ENCODE results near the gene DPP6. TPM values are rescaled to one million over a fixed set of nuclear protein-coding genes. Genes with fewer than 3 reads are reported as not detected.
"Not testable (repeated sequence)": the region's sequence is repeated elsewhere in the genome, so short reads cannot be mapped to it uniquely, and the experiment has no call there.

DPP6 gene
- total RNA-seq, 1 experiment from 2014 or later = not detected

GRCh38 chr7:154146707-154147038 is 94.5 kb downstream of the DPP6 start:
- H3K4me3 ChIP-seq (ENCODE audit: low read depth in 2 of 2, low read length in 2 of 2); BruUV-seq (replicated peaks); POLR2A ChIA-PET; DNase-seq (ENCODE audit: low read depth, low spot score); H3K27ac ChIP-seq (ENCODE audit: low read length); CTCF ChIA-PET; in situ Hi-C loops (cut with HindIII; ENCODE audit: low pct_unique_long_range_greater_than_20kb, low sequenced_read_pairs); ATAC-seq; H3K9me3 ChIP-seq (ENCODE audit: control insufficient read depth, insufficient read depth, low read depth, low read length); H3K4me1 ChIP-seq (ENCODE audit: control insufficient read depth, insufficient read depth, low read length); H3K27me3 ChIP-seq (ENCODE audit: control insufficient read depth, insufficient read depth, low read length); intact Hi-C loops (cut with micrococcal nuclease; ENCODE audit: unreplicated experiment); H3K36me3 ChIP-seq (ENCODE audit: control insufficient read depth, insufficient read depth, low read length): not testable (repeated sequence)

- H3K27me3 ChIP-seq (ENCODE audit: control insufficient read depth, insufficient read depth, low read length); H3K27ac ChIP-seq (ENCODE audit: low read length); in situ Hi-C loops (cut with HindIII; ENCODE audit: low pct_unique_long_range_greater_than_20kb, low sequenced_read_pairs); intact Hi-C loops (cut with micrococcal nuclease; ENCODE audit: unreplicated experiment); BruUV-seq (replicated peaks); H3K4me1 ChIP-seq (ENCODE audit: control insufficient read depth, insufficient read depth, low read length); CTCF ChIA-PET; H3K4me3 ChIP-seq (ENCODE audit: low read depth in 2 of 2, low read length in 2 of 2); POLR2A ChIA-PET; H3K36me3 ChIP-seq (ENCODE audit: control insufficient read depth, insufficient read depth, low read length); H3K9me3 ChIP-seq (ENCODE audit: control insufficient read depth, insufficient read depth, low read depth, low read length); DNase-seq (ENCODE audit: low read depth, low spot score): not testable (repeated sequence)
- peak; percentile 69; the same call in 1 of the 2 replicates for ATAC-seq
These were observed 96.8 kb downstream of the DPP6 start for GRCh38 chr7:154148791-154149516.

GRCh38 chr7:154150656-154151055 is 98.5 kb downstream of the DPP6 start:
- POLR2A ChIA-PET; H3K27ac ChIP-seq (ENCODE audit: low read length); BruUV-seq (replicated peaks); CTCF ChIA-PET; H3K4me3 ChIP-seq (ENCODE audit: low read depth in 2 of 2, low read length in 2 of 2); in situ Hi-C loops (cut with HindIII; ENCODE audit: low pct_unique_long_range_greater_than_20kb, low sequenced_read_pairs); H3K9me3 ChIP-seq (ENCODE audit: control insufficient read depth, insufficient read depth, low read depth, low read length); DNase-seq (ENCODE audit: low read depth, low spot score); intact Hi-C loops (cut with micrococcal nuclease; ENCODE audit: unreplicated experiment); H3K4me1 ChIP-seq (ENCODE audit: control insufficient read depth, insufficient read depth, low read length); H3K27me3 ChIP-seq (ENCODE audit: control insufficient read depth, insufficient read depth, low read length); H3K36me3 ChIP-seq (ENCODE audit: control insufficient read depth, insufficient read depth, low read length); ATAC-seq: not testable (repeated sequence)

- H3K36me3 ChIP-seq (ENCODE audit: control insufficient read depth, insufficient read depth, low read length); H3K4me1 ChIP-seq (ENCODE audit: control insufficient read depth, insufficient read depth, low read length); H3K27me3 ChIP-seq (ENCODE audit: control insufficient read depth, insufficient read depth, low read length); CTCF ChIA-PET; BruUV-seq (replicated peaks); H3K27ac ChIP-seq (ENCODE audit: low read length); POLR2A ChIA-PET; H3K4me3 ChIP-seq (ENCODE audit: low read depth in 2 of 2, low read length in 2 of 2); ATAC-seq; H3K9me3 ChIP-seq (ENCODE audit: control insufficient read depth, insufficient read depth, low read depth, low read length); intact Hi-C loops (cut with micrococcal nuclease; ENCODE audit: unreplicated experiment); DNase-seq (ENCODE audit: low read depth, low spot score); in situ Hi-C loops (cut with HindIII; ENCODE audit: low pct_unique_long_range_greater_than_20kb, low sequenced_read_pairs): not testable (repeated sequence)
These were observed 99.1 kb downstream of the DPP6 start for GRCh38 chr7:154151306-154151705.

- intact Hi-C loops (cut with micrococcal nuclease; ENCODE audit: unreplicated experiment); H3K27ac ChIP-seq (ENCODE audit: low read length); ATAC-seq; POLR2A ChIA-PET; CTCF ChIA-PET; H3K4me3 ChIP-seq (ENCODE audit: low read depth in 2 of 2, low read length in 2 of 2); H3K4me1 ChIP-seq (ENCODE audit: control insufficient read depth, insufficient read depth, low read length); H3K36me3 ChIP-seq (ENCODE audit: control insufficient read depth, insufficient read depth, low read length); DNase-seq (ENCODE audit: low read depth, low spot score); in situ Hi-C loops (cut with HindIII; ENCODE audit: low pct_unique_long_range_greater_than_20kb, low sequenced_read_pairs); H3K9me3 ChIP-seq (ENCODE audit: control insufficient read depth, insufficient read depth, low read depth, low read length); BruUV-seq (replicated peaks); H3K27me3 ChIP-seq (ENCODE audit: control insufficient read depth, insufficient read depth, low read length): not testable (repeated sequence)
These were observed 103.7 kb downstream of the DPP6 start for GRCh38 chr7:154155928-154156327.

GRCh38 chr7:154162921-154163320 is 110.7 kb downstream of the DPP6 start:
- H3K27me3 ChIP-seq (ENCODE audit: control insufficient read depth, insufficient read depth, low read length); BruUV-seq (replicated peaks); intact Hi-C loops (cut with micrococcal nuclease; ENCODE audit: unreplicated experiment); H3K9me3 ChIP-seq (ENCODE audit: control insufficient read depth, insufficient read depth, low read depth, low read length); H3K27ac ChIP-seq (ENCODE audit: low read length); DNase-seq (ENCODE audit: low read depth, low spot score); in situ Hi-C loops (cut with HindIII; ENCODE audit: low pct_unique_long_range_greater_than_20kb, low sequenced_read_pairs); ATAC-seq; H3K4me3 ChIP-seq (ENCODE audit: low read depth in 2 of 2, low read length in 2 of 2); POLR2A ChIA-PET; H3K36me3 ChIP-seq (ENCODE audit: control insufficient read depth, insufficient read depth, low read length); CTCF ChIA-PET; H3K4me1 ChIP-seq (ENCODE audit: control insufficient read depth, insufficient read depth, low read length): not testable (repeated sequence)

GRCh38 chr7:154163642-154164041 is 111.4 kb downstream of the DPP6 start:
- DNase-seq (ENCODE audit: low read depth, low spot score); H3K27ac ChIP-seq (ENCODE audit: low read length); H3K4me1 ChIP-seq (ENCODE audit: control insufficient read depth, insufficient read depth, low read length); H3K27me3 ChIP-seq (ENCODE audit: control insufficient read depth, insufficient read depth, low read length); H3K36me3 ChIP-seq (ENCODE audit: control insufficient read depth, insufficient read depth, low read length); BruUV-seq (replicated peaks); CTCF ChIA-PET; in situ Hi-C loops (cut with HindIII; ENCODE audit: low pct_unique_long_range_greater_than_20kb, low sequenced_read_pairs); POLR2A ChIA-PET; H3K4me3 ChIP-seq (ENCODE audit: low read depth in 2 of 2, low read length in 2 of 2); intact Hi-C loops (cut with micrococcal nuclease; ENCODE audit: unreplicated experiment); H3K9me3 ChIP-seq (ENCODE audit: control insufficient read depth, insufficient read depth, low read depth, low read length); ATAC-seq: not testable (repeated sequence)

Measured in Panc1 (cell line).